Neural progenitor cell (in vitro differentiated cells): ENCODE measurements around the gene CWC25.

ENCODE experiments used
- EZH2 ChIP-seq: fragments of 200-600 bp; sonication (generic); IDR thresholded peaks from 2 replicates; pipeline ENCODE4 v1.6.1; 2017; ENCODE audit warnings: antibody characterized with exemption, mild to moderate bottlenecking, moderate library complexity
- TF ChIP-seq, protein P1 (sequence below): fragments of 200-600 bp; sonication (generic); IDR thresholded peaks from 2 replicates; pipeline ENCODE4 v1.5.1; 2017; ENCODE audit warnings: antibody characterized with exemption, mild to moderate bottlenecking

GRCh38 chr17:38873640-38874380 is 48.7 kb upstream of the CWC25 start:
- TF ChIP-seq, protein P1, sequence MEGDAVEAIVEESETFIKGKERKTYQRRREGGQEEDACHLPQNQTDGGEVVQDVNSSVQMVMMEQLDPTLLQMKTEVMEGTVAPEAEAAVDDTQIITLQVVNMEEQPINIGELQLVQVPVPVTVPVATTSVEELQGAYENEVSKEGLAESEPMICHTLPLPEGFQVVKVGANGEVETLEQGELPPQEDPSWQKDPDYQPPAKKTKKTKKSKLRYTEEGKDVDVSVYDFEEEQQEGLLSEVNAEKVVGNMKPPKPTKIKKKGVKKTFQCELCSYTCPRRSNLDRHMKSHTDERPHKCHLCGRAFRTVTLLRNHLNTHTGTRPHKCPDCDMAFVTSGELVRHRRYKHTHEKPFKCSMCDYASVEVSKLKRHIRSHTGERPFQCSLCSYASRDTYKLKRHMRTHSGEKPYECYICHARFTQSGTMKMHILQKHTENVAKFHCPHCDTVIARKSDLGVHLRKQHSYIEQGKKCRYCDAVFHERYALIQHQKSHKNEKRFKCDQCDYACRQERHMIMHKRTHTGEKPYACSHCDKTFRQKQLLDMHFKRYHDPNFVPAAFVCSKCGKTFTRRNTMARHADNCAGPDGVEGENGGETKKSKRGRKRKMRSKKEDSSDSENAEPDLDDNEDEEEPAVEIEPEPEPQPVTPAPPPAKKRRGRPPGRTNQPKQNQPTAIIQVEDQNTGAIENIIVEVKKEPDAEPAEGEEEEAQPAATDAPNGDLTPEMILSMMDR, result no peak
- no peak for TF ChIP-seq EZH2
